Measurements from ENCODE around the gene ABTB2.
"Not testable (repeated sequence)": the region's sequence is repeated elsewhere in the genome, so short reads cannot be mapped to it uniquely, and the experiment has no call there.

The ABTB2 gene

DNA sequence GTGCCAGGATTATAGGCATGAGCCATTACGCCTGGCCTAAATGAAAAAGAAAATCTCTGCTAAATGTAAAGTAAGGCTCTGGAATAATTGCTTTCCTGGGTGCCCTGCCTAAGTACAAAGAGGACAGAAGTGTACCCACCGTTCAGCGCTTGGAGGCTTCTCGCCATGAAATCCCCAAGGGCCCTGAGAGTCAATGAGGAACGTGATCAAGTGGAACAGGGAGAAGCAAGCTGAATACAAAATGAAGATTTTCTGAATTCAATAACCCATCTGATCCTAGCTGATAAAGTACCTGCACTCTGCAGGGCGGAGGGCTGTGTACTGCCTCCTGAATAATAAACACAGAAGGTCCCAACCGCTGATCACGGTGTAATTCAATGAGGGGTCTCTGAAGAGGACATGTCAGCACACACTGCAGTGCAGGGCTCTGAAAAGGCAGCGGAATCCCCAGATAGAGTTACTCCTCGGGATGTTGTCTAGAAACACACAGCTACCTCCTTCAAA is 97.7 kb downstream of the ABTB2 start:
- DNase-seq, result no peak

DNA sequence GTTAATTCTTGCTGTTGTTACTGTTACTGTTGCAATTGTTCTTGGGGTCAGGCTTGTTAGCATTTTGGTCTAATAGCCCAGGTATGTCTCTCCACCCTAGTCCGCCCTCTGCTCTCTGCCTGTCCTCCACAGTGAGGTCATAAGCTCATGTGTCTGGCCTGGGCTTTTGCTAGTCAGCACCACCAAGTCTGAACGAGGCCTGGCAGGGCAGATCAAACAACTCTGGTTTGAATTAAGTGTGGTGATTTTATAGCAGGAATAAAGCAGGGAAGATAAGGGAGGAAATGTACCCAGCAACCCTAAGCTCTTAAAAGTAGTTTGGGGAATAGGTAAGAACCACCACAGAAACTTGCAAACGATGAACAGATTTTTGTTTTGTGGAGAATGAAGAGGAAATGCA is 98.7 kb downstream of the ABTB2 start:
- DNase-seq, result no peak

DNA sequence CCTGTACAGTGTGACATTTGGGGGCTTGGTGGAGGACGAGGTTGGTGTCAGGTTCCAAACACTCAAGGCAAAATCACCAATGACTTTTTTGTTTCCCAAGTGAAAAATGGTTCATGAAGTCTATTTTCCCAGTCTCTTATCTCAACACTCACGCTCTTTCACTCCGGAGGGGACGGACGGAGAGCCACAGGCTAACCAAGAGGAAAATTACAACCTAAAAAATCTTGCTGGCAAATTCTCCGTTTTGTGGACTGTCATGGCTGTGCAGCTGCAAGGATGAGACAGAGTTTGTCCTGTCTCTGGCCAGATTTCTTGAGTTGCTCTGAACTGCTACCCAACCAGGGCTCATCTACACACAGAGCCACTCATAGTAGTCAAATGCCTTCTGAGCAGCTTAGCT is 101.2 kb downstream of the ABTB2 start:
- no peak for DNase-seq

DNA sequence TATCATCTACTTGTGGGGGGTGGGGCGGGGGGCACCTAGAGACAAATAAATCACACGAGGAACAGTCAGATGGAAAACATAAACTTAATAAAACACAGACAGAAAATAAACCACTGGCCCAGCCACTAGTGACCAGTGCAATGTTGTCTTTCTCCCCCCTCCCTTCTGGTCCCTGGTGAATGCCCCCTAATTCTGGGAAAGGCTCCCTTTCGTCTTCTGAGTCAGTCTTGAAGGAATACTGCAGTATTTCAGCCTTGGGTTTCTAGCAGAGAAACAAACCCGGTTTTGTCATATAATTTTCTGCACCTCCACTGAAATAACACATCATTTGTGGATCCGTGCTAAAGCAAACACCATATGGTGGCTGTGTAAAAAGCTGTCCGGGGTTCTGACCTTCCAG is 101.7 kb downstream of the ABTB2 start:
- peak; percentile 47 for DNase-seq

DNA sequence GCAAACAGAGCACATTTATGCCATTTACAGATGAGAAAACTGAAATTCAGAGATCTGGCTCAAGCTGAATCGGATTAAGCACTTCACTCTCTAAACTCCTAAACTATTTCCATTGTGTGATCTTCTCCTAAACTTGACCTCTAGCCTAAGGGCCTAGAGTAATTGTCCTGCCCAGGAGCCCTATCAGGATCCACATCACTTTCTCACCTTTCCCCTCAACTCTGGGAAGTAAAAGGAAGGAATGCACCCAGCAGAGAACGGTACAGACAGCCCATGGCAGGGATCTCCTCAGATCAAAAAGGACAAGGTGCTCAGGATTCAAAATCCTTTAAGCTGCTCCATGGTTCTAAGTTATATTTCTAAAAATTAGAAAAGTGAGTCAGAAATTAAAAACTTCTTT is 102.7 kb downstream of the ABTB2 start:
- no peak for DNase-seq

DNA sequence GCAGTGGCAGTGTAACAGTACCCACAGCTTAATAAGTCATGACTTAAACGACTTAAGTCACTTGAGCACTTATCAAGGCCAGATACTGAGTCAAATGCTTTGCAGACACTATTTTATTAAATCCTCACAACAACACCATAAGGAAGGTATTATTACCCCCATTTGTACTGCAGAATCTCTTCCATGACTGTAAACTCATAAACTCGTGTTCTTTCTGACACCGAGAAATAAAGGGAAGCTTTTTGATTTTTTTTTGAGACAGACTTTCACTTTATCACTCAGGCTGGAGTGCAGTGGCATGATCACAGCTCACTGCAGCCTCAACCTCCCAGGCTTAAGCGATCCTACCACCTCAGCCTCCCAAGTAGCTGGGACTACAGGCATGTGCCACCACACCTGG is 103.8 kb downstream of the ABTB2 start:
- no peak for DNase-seq

DNA sequence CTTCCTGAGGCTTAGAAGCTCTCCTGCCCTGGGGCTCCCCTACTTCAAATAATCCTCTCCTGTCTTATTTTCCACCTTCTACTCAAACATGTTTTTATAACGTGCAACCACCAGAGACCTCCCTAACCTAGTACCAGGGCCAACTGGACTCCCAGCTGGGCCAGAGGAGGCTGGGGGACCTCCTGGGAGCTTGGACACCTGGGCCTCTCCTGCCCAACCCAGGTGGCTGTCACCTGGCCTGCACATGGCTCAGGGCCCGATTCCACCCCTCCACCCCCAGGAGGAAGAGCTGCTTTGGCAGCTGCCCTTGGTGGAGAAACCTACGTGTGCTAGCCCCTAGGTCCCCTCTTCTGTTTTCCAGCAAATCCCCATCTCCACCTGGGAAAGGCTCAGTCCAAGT is 105.2 kb downstream of the ABTB2 start:
- no peak for DNase-seq

DNA sequence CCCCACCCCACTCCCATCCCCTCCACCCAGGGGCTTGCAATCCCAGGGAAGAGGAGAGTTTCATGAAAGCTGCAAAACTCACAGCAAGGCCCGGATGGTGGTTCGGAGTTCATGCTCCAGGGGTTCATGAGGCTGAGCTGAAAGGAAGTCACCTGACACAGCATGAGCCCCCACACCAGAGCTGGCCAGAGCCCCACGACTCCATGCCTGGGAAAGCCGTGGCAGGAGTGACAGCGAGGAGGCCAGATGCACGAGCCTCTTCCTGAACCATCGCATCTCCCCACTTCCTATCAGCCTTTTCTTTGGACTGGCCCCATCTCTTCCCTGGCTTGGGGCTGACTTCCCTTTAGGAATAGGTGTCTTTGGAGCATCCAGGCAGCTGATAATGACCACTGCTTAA is 105.8 kb downstream of the ABTB2 start:
- no peak for DNase-seq

DNA sequence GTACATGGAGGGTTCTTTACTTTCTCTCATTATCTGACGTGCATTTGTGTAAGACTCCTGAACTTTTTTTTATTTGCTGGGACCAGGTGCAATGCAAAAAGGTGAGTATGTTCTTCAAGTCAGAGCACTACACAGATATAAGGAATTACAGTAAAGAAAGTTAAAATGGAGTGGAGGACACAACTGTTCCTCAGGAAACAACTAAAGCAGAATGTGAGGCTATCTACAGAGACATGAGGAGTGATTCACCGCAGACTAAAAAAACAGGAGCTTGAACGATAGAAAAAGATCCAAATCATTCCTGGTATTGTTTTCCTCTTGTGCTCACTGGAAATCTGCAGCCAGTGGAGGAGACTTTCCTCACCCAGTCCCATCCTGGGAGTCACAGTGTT is 106.2 kb downstream of the ABTB2 start:
- DNase-seq, result no peak

DNA sequence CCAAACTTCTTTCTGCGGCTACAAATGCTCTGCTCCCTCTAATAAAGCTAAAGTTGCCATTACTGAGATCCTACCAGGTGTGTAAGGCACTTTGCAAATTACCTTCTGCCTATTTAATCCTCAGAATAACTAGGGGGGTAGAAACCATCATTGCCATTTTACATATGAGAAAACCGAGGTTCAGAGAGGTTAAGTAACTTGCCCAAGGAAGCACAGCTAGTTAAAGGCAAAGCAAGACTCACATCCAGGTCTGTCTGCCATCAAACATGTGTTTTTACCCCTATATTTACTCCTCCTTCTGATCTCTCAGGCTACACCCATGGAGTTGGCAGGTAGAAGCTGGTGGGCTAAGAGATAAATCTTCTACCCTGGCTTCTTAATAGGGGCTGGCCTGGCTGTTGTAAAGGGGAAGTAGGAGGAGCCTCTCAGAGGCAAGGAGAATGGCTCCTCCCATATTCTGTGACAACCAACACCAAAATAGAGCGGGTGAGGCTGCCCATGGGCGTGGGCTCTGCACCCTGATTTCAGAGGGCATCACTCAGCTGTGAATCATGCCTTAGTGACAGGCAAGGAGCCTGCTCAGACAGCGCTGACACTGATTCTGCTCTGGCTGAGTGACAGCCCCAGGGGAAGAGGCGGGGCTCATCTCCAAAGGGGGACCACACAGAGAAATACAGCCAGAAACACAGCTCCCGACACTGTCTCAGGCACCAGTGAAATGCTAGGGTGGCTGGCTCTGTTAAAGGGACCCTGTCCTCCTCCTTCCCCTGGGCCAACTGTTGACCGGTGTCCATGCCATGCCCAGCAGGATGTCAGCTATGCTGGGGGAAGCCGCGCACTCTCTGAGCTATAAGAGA is 106.8 kb downstream of the ABTB2 start:
- DNase-seq, result no peak

DNA sequence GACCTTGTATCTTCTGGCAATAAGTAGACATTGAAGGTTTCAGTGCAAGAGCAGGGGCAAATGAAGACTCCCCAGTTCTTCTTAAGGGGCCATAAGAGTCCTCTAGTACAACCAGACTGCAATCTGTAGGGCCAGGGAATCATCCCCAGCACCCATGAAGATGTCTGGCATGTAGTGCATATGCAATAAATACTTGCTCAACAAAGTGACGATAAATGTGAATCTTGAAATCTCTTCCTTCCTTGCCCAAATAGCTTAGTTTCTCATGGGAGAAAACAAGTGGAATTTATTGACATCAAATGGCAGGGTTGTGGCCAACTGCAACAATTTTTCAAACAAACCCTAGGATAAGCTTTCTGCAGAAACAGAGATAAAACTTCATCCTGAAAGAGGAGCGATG is 107.6 kb downstream of the ABTB2 start:
- no peak for DNase-seq

DNA sequence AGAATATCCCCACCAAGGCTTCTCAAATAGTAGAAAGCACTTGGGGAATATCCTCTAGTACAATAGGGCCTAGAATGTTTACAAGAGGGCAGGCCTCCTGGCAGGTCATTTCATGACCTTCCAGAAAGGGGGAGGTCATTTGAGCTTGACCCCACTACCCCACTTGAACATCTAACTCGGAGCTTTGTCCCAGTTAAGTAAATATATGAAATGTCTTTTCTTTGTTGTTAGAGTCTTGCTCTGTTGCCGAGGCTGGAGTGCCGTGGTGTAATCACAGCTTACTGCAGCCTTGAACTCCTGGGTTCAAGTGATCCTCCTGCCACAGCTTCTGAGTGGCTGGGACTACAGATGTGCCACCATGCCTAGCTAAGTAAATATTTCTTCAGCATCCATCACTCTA is 108.4 kb downstream of the ABTB2 start:
- no peak for DNase-seq

DNA sequence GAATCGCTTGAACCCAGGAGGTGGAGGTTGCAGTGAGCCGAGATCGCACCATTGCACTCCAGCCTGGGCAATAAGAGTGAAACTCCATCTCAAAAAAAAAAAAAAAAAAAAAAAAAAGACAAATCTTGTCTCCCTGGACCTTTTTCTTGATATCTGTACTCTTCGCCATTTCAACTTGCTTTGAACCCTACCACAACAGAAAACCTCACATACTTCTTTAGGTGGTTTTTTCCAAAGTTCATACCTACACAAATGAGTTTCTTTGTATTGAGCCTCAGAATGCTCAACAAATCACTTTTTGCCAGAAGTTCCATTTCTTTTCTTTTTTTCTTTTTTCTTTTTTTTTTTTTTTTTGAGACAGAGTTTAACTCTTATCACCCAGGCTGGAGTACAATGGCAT is 111.3 kb downstream of the ABTB2 start:
- DNase-seq, result not testable (repeated sequence)

DNA sequence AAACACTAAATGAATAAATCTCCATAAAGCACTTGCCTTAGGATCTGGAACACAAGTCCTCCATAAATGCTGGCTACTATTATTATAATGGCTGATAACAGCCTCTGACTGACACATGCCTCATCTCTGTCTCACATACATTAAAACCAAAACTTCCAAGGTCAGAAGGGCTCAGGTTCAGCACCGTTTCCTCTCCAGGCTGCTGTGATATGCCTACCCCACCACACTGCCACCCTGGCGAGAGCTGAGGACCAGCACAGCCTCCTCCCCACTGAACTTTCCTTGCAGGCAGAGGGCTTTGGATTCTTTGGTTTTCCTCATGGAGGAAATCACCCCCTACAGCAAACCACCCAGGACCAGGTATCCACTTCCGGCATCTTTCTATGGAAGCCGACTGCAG is 112.8 kb downstream of the ABTB2 start:
- no peak for DNase-seq

DNA sequence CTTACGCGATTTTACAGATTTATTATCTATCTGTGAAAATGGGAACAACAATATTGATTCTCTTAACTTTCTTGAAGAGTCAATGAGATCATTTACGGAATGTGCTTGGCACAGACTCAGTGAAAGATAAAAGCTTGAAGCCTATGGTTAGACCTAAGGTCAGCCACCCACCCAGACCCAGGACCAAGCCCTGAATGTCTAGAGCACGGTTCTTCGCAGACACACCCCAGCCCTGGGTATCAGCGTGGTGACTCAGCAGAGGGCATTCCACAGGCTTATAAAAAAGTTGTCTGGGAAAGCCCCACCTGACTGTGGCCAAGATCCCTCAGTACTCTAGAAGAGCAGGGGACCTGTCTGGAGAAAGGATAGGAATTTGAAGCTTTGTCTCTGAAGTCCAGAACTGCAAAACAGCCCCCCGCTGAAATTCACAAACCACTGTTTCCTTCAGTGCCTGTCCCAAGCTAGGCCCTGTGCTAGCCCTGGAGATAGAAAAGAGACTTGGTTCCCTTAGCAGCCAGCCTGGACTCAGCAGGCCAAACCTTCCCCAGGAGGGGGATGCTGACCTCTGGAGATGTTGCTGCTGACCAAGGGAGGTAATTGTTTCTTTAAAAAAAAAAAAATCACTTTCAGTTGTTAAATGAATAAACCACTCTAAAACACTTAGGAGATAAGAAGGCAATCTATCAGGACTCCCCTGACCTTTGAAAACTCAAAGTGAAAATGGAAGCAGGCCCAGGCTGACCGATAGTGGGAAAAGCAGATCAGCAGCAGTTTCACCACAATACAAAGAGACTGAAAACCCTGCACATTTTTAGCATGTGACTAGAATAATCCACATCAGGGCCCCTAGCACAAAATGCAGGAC is 114.0 kb downstream of the ABTB2 start:
- no peak for DNase-seq

DNA sequence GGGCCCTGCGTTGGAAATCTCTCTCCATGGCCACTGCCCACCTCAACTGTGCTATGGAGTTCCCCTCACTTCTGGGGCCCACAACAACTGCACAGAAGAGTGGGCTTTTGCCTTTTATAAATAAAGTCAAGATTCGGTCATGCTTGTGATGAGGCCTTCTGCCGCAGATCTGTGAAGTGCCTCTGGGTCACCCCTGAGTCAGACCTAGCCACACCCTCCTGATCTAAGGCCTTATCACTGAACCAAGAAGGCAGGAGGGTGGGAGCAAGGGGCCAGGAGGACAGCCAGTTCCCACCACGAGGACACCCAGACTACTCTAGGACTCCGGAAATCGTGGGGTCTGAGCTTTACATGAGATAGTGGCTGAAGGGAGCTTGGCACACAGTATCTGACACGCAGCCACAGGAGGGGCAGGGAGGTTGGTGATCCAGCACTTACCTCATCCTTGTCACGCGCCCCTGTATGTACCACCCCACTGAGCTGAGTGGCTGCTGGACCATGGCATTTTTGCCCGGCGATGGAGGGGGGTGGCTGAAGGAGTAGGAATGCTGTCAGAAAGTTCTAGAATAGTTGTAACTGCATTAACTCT is 115.7 kb downstream of the ABTB2 start:
- DNase-seq, result no peak

DNA sequence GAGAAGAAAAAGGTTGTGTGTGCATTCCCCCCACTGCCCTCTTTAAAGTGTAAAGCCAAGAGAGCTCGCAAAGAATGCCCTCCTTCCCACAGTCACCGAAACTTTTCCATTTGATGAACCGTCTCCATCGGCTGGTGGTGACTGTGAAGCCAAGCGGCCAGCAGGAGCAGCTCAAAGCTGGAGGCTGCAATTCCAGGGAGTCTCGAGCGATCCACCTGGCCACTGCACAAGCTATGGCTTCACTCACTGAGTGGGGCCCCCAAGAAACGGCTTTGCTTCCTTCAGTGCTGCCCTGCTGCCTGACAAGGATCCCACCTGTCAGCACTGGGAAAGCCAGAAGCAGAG is 117.7 kb downstream of the ABTB2 start:
- no peak for DNase-seq

DNA sequence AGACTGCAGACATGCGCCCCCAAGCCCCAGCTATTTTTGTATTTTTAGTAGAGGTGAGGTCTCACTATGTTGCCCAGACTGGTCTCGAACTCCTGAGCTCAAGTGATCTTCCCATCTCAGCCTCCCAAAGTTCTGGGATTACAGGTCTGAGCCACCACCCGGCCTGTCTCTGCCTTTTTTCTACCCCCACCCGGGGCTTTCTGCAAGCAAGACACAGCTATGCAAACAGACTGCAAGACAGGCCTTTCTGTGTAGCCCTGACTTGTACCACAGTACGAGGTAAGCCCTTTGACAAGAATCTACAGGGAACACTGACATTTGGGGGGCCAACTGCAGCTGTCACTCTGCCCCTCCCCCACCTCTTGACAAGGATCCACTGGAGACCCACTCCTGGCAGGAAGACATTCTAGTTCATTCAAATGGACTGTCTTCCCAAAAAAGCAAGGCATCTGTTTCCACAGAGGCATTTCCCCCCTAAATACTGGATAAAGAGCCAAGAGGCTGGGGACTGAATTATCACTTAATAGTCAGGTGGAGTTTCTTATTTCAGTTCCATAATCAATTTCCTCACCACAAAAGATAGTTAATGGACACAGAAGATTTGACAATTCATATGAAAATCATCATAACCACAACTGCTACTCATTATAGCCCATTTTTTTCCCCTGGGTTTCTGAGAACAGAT is 118.2 kb downstream of the ABTB2 start:
- DNase-seq, result no peak

DNA sequence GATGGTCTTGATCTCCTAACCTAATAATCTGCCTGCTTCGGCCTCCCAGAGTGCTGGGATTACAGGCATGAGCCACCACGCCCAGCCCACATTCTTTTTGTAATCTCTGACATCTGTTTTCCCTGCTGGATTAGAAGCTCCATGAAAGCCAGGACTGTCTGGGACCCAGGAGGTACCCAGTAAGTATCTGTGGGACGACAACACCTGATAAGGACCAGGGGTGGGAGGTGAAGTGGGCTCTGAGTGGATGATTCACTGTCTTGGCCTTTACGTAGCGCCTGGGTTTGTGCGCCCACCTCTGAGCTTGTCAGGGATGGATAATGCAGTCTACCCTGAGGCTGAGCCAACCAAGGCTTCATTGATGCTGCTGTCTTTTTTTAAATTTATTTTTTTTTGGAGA is 118.8 kb downstream of the ABTB2 start:
- no peak for DNase-seq

DNA sequence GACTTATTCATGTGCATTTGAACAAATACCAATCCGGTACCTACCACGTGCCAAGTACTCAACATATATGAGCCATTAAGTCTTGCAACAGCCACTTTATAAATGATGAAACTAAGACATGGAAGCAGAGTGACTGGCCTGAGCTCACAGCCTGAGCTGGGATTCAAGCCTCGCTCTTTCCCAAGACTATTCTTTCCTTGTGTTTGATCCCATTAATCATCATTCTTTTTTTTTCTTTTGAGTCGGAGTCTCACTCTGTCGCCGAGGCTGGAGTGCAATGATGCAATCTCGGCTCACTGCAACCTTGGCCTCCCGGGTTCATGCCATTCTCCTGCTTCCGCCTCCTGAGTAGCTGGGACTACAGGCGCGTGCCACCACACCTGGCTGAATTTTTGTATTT is 119.3 kb downstream of the ABTB2 start:
- no peak for DNase-seq

DNA sequence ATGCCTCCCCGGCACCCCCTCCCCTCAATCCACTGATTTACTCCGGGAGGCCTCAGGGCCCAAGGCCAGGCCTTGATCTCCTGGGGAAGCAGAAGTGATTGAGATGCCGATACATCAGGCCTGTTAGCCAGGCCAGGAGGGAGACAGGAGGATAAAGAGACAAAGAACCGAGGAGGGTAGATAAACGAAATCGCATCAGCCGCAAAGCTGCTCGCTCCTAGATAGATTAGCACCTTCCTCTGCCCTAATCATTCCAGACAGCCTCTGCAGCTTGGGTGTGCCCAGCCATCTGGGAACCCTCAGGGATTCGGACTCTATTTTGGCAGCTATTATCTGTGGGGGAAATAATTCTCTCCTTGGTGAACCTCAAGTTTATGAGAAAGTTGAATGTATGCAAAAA is 121.2 kb downstream of the ABTB2 start:
- DNase-seq, result no peak

DNA sequence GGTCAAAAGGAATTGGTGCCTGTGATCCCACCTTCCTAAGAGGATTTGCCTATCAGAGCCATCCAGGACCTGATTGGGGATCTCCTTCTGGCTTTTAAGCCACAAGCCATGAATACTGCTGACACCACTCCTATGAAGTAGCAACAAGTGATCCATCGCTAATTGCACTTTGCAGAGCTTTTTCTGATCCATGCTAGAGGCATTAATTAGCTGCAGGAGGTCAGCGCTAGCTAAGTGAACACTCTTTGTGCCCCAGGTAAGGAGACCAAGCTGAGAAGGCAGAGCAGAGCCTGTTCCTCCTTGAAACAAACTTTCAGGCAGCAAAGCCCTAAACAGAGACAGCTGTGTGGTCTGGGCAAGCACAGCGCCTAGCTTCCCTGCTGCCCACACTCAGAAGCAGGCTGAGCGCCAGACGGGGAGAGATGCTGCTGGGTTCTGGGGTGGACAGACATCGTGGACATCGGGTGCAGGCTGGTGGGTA is 122.2 kb downstream of the ABTB2 start:
- no peak for DNase-seq

DNA sequence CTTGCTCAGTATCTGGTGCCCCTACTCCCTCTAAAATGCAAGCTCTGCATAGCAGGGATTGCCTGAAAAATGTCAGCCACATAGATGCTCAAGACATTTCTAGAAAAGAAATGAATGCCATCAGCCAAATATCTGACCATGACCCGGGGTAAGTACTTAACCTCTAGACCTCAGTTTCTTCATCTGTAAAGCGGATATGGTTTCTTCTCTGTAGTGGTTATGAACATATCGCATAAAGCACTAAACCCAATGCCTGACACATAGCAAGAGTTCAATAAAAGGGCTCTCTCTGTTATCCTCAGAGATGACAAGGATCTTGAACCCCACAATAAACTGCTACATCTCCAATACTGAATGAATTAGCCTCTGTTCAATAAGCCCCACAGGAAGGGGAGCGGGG is 122.6 kb downstream of the ABTB2 start:
- no peak for DNase-seq

All from left hindlimb (tissue), 1 donor.